ENCODE data around the gene CR2.
"Not testable (repeated sequence)": the region's sequence is repeated elsewhere in the genome, so short reads cannot be mapped to it uniquely, and the experiment has no call there.

Gene CR2

GRCh38 chr1:207470927-207471326 is 16.8 kb downstream of the CR2 start:
- Mint-ChIP-seq H3K36me3 (ENCODE audit: low read depth) (peaks cover 12% of the 10 kb centered on the region), H3K27me3 (peaks cover 3% of the 10 kb centered on the region), H3K4me1 (ENCODE audit: low read depth) (peaks cover 16% of the 10 kb centered on the region), H3K27ac (peak overlapping the region; percentile 42), H3K9me3 (no peaks in the 10 kb centered on the region), H3K4me3 (no peak overlapping the region)

GRCh38 chr1:207474210-207474609 is 20.1 kb downstream of the CR2 start:
- Mint-ChIP-seq H3K4me3 (no peak overlapping the region), H3K9me3 (no peaks in the 10 kb centered on the region), H3K36me3 (ENCODE audit: low read depth) (peaks cover 12% of the 10 kb centered on the region), H3K4me1 (ENCODE audit: low read depth) (peaks cover 16% of the 10 kb centered on the region), H3K27me3 (peaks cover 3% of the 10 kb centered on the region), H3K27ac (no peak overlapping the region)

GRCh38 chr1:207486198-207486597 is 32.1 kb downstream of the CR2 start:
- no peaks in the 10 kb centered on the region for H3K9me3 Mint-ChIP-seq
- no peaks in the 10 kb centered on the region for H3K4me1 Mint-ChIP-seq (ENCODE audit: low read depth)
- H3K4me3 Mint-ChIP-seq: no peak overlapping the region
- H3K27ac Mint-ChIP-seq: no peak overlapping the region
- H3K27me3 Mint-ChIP-seq: no peaks in the 10 kb centered on the region
- H3K36me3 Mint-ChIP-seq (ENCODE audit: low read depth): peaks cover 3% of the 10 kb centered on the region

- no peaks in the 10 kb centered on the region for H3K9me3 Mint-ChIP-seq
- H3K4me1 Mint-ChIP-seq (ENCODE audit: low read depth): no peaks in the 10 kb centered on the region
- no peak overlapping the region for H3K4me3 Mint-ChIP-seq
- no peaks in the 10 kb centered on the region for H3K27me3 Mint-ChIP-seq
- peaks cover under 1% of the 10 kb centered on the region for H3K36me3 Mint-ChIP-seq (ENCODE audit: low read depth)
- H3K27ac Mint-ChIP-seq: no peak overlapping the region
Measured at GRCh38 chr1:207487636-207488035, 33.5 kb downstream of the CR2 start.

GRCh38 chr1:207493212-207493611 is 39.1 kb downstream of the CR2 start:
- Mint-ChIP-seq H3K4me1 (ENCODE audit: low read depth) (peaks cover 13% of the 10 kb centered on the region), H3K27me3 (peaks cover 25% of the 10 kb centered on the region), H3K9me3 (no peaks in the 10 kb centered on the region), H3K36me3 (ENCODE audit: low read depth) (no peaks in the 10 kb centered on the region), H3K27ac (no peak overlapping the region), H3K4me3 (no peak overlapping the region)

- H3K4me3 Mint-ChIP-seq: no peak overlapping the region
- H3K27me3 Mint-ChIP-seq: peaks cover 25% of the 10 kb centered on the region
- no peaks in the 10 kb centered on the region for H3K9me3 Mint-ChIP-seq
- H3K27ac Mint-ChIP-seq: no peak overlapping the region
- no peaks in the 10 kb centered on the region for H3K36me3 Mint-ChIP-seq (ENCODE audit: low read depth)
- peaks cover 15% of the 10 kb centered on the region for H3K4me1 Mint-ChIP-seq (ENCODE audit: low read depth)
Measured at GRCh38 chr1:207494171-207494570, 40.0 kb downstream of the CR2 start.

- not testable (repeated sequence) for H3K9me3 Mint-ChIP-seq
Measured at GRCh38 chr1:207495281-207495680, 41.2 kb downstream of the CR2 start.

GRCh38 chr1:207495801-207496792 is 42.0 kb downstream of the CR2 start, which contains the start of gene CR1:
CR1 (plus strand) TSS chr1:207496157; CDS start chr1:207496268, 111 bp downstream.
- Mint-ChIP-seq H3K4me3 (peak within 1 kb of the TSS; percentile 77), H3K27ac (no peak within 1 kb of the TSS), H3K9me3 (no peaks in the 10 kb centered on the region), H3K4me1 (ENCODE audit: low read depth) (peaks cover 34% of the 10 kb centered on the region), H3K36me3 (ENCODE audit: low read depth) (no peaks in the 10 kb centered on the region), H3K27me3 (peaks cover 25% of the 10 kb centered on the region)

More at GRCh38 chr1:207495281-207495680, 41.2 kb downstream of the CR2 start:
- peaks cover 25% of the 10 kb centered on the region for H3K4me1 Mint-ChIP-seq (ENCODE audit: low read depth)
- peaks cover 25% of the 10 kb centered on the region for H3K27me3 Mint-ChIP-seq
- not testable (repeated sequence) for H3K36me3 Mint-ChIP-seq (ENCODE audit: low read depth); H3K4me3 Mint-ChIP-seq; H3K27ac Mint-ChIP-seq

GRCh38 chr1:207497941-207498340 is 43.8 kb downstream of the CR2 start:
- Mint-ChIP-seq H3K4me1 (ENCODE audit: low read depth) (peaks cover 35% of the 10 kb centered on the region), H3K27ac (no peak overlapping the region), H3K36me3 (ENCODE audit: low read depth) (no peaks in the 10 kb centered on the region), H3K9me3 (no peaks in the 10 kb centered on the region), H3K4me3 (no peak overlapping the region), H3K27me3 (peaks cover 37% of the 10 kb centered on the region)

GRCh38 chr1:207499573-207499972 is 45.4 kb downstream of the CR2 start:
- Mint-ChIP-seq H3K4me3 (peak overlapping the region; percentile 31), H3K27me3 (peaks cover 46% of the 10 kb centered on the region), H3K4me1 (ENCODE audit: low read depth) (peaks cover 35% of the 10 kb centered on the region), H3K9me3 (no peaks in the 10 kb centered on the region), H3K36me3 (ENCODE audit: low read depth) (no peaks in the 10 kb centered on the region), H3K27ac (peak overlapping the region; percentile 88)

GRCh38 chr1:207500306-207500705 is 46.2 kb downstream of the CR2 start:
- Mint-ChIP-seq H3K4me3 (peak overlapping the region; percentile 33), H3K9me3 (no peaks in the 10 kb centered on the region), H3K4me1 (ENCODE audit: low read depth) (peaks cover 35% of the 10 kb centered on the region), H3K27ac (no peak overlapping the region), H3K36me3 (ENCODE audit: low read depth) (no peaks in the 10 kb centered on the region), H3K27me3 (peaks cover 46% of the 10 kb centered on the region)

GRCh38 chr1:207501071-207501470 is 46.9 kb downstream of the CR2 start:
- H3K27me3 Mint-ChIP-seq: peaks cover 38% of the 10 kb centered on the region

GRCh38 chr1:207502726-207503125 is 48.6 kb downstream of the CR2 start:
- Mint-ChIP-seq H3K4me1 (ENCODE audit: low read depth) (peaks cover 26% of the 10 kb centered on the region), H3K27me3 (peaks cover 26% of the 10 kb centered on the region), H3K27ac (no peak overlapping the region), H3K4me3 (no peak overlapping the region), H3K9me3 (no peaks in the 10 kb centered on the region), H3K36me3 (ENCODE audit: low read depth) (no peaks in the 10 kb centered on the region)

More at GRCh38 chr1:207501071-207501470, 46.9 kb downstream of the CR2 start:
- Mint-ChIP-seq H3K4me3 (no peak overlapping the region), H3K4me1 (ENCODE audit: low read depth) (peaks cover 31% of the 10 kb centered on the region), H3K9me3 (no peaks in the 10 kb centered on the region), H3K27ac (no peak overlapping the region), H3K36me3 (ENCODE audit: low read depth) (no peaks in the 10 kb centered on the region)

GRCh38 chr1:207503950-207504349 is 49.8 kb downstream of the CR2 start:
- peaks cover 25% of the 10 kb centered on the region for H3K4me1 Mint-ChIP-seq (ENCODE audit: low read depth)
- H3K4me3 Mint-ChIP-seq: no peak overlapping the region
- H3K27ac Mint-ChIP-seq: peak overlapping the region; percentile 67
- H3K27me3 Mint-ChIP-seq: peaks cover 21% of the 10 kb centered on the region
- no peaks in the 10 kb centered on the region for H3K36me3 Mint-ChIP-seq (ENCODE audit: low read depth)
- no peaks in the 10 kb centered on the region for H3K9me3 Mint-ChIP-seq

- Mint-ChIP-seq H3K4me3 (no peak overlapping the region), H3K36me3 (ENCODE audit: low read depth) (no peaks in the 10 kb centered on the region), H3K4me1 (ENCODE audit: low read depth) (peaks cover 21% of the 10 kb centered on the region), H3K9me3 (no peaks in the 10 kb centered on the region), H3K27me3 (peaks cover 21% of the 10 kb centered on the region), H3K27ac (no peak overlapping the region)
Measured at GRCh38 chr1:207504438-207504837, 50.3 kb downstream of the CR2 start.

Data from stimulated activated naive CD8-positive, alpha-beta T cell treated with anti-CD3 and anti-CD28 coated beads, Interleukin-15, Interleukin-2, amounts not matched to agents 100 ng/mL and 50 ng/mL, for 24 hours (primary cell).